Endothelial cell (in vitro differentiated cells): Measurements from ENCODE around the gene PPP4C. TPM values are rescaled to one million over a fixed set of nuclear protein-coding genes. Genes with fewer than 3 reads are reported as not detected.
"Not testable (repeated sequence)": the region's sequence is repeated elsewhere in the genome, so short reads cannot be mapped to it uniquely, and the experiment has no call there.

ENCODE experiments used
- DNase-seq: peaks from one replicate; pipeline ENCODE4 v3.0.0; 2021; ENCODE audit warnings: low spot score
- H3K27ac Mint-ChIP-seq: one replicate; pipeline ENCODE4 v1.8.0; 2021; ENCODE audit warnings: mixed read lengths, inconsistent platforms; ENCODE audit not compliant: unreplicated experiment
- H3K27me3 Mint-ChIP-seq: one replicate; pipeline ENCODE4 v1.8.0; 2021; ENCODE audit warnings: mild to moderate bottlenecking, moderate library complexity, mixed read lengths, inconsistent platforms; ENCODE audit not compliant: unreplicated experiment
- H3K36me3 Mint-ChIP-seq: one replicate; pipeline ENCODE4 v1.8.0; 2021; ENCODE audit warnings: mild to moderate bottlenecking, low read depth, mixed read lengths, inconsistent platforms; ENCODE audit not compliant: unreplicated experiment
- H3K4me1 Mint-ChIP-seq: one replicate; pipeline ENCODE4 v1.8.0; 2021; ENCODE audit warnings: mild to moderate bottlenecking, mixed read lengths, inconsistent platforms; ENCODE audit not compliant: unreplicated experiment
- H3K4me3 Mint-ChIP-seq: one replicate; pipeline ENCODE4 v1.8.0; 2021; ENCODE audit warnings: mild to moderate bottlenecking, mixed read lengths, inconsistent platforms; ENCODE audit not compliant: unreplicated experiment
- H3K9me3 Mint-ChIP-seq: one replicate; pipeline ENCODE4 v1.8.0; 2021; ENCODE audit warnings: mixed read lengths, inconsistent platforms; ENCODE audit not compliant: unreplicated experiment
- total RNA-seq: library from RNA; stranded (reverse); fragmentation: NEBNext Ultra II Directional; extraction: Animal tissue kit (Norgen Biotek cat#: 25700); gene quantifications from one replicate; pipeline ENCODE4 v1.2.1, GENCODE V29; 2021; ENCODE audit not compliant: unreplicated experiment
- TF ChIP-seq, protein P1 (sequence below): fragments of 200-600 bp; sonication (generic); IDR thresholded peaks from one replicate; pipeline ENCODE4 v1.5.0; 2021; ENCODE audit warnings: antibody characterized with exemption; ENCODE audit not compliant: unreplicated experiment

The PPP4C gene
- total RNA-seq, 1 donor from 2014 or later = 191 TPM

DNA sequence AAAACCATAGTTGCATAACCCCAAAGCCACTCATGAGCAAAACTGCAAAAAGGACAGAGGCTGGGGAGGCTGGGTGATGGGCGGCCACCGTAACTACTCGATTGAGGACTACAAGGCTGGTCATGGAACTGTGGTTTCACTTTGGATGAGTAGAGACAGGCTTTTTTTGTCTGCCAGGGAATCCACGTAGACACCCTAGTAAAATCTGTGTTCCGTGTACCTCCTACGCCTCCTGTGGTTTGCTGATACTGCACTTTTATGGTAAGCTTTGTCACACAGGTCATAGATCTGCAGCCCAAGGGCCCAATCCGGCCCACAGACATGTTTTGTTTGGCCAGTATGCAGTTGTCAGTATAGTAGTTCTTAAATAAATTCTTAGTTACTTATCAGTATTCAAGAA lies 42.5 kb upstream of the PPP4C start:
- H3K27ac Mint-ChIP-seq = no peak overlapping the region
- no peaks in the 10 kb centered on the region for H3K36me3 Mint-ChIP-seq
- H3K27me3 Mint-ChIP-seq = peaks cover 11% of the 10 kb centered on the region
- H3K9me3 Mint-ChIP-seq = no peaks in the 10 kb centered on the region
- TF ChIP-seq, protein P1, sequence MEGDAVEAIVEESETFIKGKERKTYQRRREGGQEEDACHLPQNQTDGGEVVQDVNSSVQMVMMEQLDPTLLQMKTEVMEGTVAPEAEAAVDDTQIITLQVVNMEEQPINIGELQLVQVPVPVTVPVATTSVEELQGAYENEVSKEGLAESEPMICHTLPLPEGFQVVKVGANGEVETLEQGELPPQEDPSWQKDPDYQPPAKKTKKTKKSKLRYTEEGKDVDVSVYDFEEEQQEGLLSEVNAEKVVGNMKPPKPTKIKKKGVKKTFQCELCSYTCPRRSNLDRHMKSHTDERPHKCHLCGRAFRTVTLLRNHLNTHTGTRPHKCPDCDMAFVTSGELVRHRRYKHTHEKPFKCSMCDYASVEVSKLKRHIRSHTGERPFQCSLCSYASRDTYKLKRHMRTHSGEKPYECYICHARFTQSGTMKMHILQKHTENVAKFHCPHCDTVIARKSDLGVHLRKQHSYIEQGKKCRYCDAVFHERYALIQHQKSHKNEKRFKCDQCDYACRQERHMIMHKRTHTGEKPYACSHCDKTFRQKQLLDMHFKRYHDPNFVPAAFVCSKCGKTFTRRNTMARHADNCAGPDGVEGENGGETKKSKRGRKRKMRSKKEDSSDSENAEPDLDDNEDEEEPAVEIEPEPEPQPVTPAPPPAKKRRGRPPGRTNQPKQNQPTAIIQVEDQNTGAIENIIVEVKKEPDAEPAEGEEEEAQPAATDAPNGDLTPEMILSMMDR = no peak
- H3K4me1 Mint-ChIP-seq = peaks cover 11% of the 10 kb centered on the region
- H3K4me3 Mint-ChIP-seq = no peak overlapping the region
- DNase-seq = no peak

DNA sequence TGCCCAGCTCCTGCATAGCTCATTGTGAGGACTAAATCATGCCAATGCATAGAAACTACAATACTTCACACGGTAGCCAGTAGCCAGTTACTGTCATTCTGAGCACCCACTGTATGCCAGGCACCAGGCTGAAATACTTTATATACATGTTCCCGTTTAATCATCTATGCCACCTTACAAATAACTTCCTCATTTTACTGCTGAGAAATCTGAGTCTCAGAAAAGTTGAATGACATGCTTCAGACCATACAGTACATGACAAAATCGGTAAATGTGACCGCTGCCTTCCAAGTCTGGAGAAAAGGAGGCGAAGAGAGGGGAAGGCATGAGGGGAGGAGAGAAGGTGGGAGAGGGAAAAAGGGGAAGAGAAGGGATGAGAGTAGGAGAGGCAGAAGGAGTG lies 35.6 kb upstream of the PPP4C start:
- no peaks in the 10 kb centered on the region for H3K9me3 Mint-ChIP-seq

DNA sequence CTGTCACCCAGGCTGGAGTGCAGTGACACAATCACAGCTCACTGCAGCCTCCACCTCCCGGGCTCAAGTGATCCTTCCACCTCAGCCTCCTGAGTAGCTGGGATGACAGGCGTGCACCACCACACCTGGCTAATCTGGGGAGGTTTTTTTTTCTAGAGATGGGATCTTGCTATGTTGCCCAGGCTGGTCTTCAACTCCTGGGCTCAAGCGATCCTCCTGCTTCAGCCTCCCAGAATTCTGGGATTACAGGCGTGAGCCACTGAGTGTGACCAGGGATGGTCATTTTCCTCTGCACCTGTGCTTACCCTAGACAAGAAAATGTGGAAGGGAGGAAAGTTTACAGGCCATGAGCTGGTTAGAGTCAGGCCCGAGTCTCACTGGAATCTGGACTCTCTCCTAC lies 35.1 kb upstream of the PPP4C start:
- H3K27me3 Mint-ChIP-seq, DNase-seq, H3K27ac Mint-ChIP-seq, H3K4me1 Mint-ChIP-seq, H3K36me3 Mint-ChIP-seq, H3K4me3 Mint-ChIP-seq, H3K9me3 Mint-ChIP-seq: not testable (repeated sequence)

More for the DNA sequence above, 35.6 kb upstream of the PPP4C start:
- H3K27ac Mint-ChIP-seq = no peak overlapping the region
- no peaks in the 10 kb centered on the region for H3K4me1 Mint-ChIP-seq
- TF ChIP-seq, protein P1 = no peak
- peaks cover 1% of the 10 kb centered on the region for H3K36me3 Mint-ChIP-seq
- no peak for DNase-seq
- no peak overlapping the region for H3K4me3 Mint-ChIP-seq
- peaks cover 3% of the 10 kb centered on the region for H3K27me3 Mint-ChIP-seq

DNA sequence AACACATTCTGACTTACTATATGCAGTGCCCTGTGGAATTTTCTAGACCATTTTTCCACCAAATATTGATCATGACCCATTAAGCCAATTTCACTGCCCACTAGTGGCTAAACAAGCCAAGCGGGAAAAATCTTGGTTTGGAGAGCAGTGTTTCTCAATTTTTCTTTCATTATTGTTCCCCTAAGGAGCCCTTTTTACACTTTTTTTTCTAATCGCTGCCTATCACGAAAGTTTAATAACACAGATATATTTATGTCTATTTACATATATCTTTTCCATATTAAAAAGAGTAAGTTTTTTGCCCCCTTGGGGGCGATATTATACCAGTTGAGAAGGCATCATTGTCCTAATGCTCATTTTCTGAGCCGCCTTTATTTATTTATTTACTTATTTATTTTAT lies 34.0 kb upstream of the PPP4C start:
- H3K9me3 Mint-ChIP-seq = no peaks in the 10 kb centered on the region
- no peak overlapping the region for H3K27ac Mint-ChIP-seq
- H3K36me3 Mint-ChIP-seq = peaks cover 5% of the 10 kb centered on the region
- H3K27me3 Mint-ChIP-seq = peaks cover 6% of the 10 kb centered on the region
- H3K4me1 Mint-ChIP-seq = no peaks in the 10 kb centered on the region
- DNase-seq = no peak
- TF ChIP-seq, protein P1 = peak; percentile 35
- H3K4me3 Mint-ChIP-seq = no peak overlapping the region

DNA sequence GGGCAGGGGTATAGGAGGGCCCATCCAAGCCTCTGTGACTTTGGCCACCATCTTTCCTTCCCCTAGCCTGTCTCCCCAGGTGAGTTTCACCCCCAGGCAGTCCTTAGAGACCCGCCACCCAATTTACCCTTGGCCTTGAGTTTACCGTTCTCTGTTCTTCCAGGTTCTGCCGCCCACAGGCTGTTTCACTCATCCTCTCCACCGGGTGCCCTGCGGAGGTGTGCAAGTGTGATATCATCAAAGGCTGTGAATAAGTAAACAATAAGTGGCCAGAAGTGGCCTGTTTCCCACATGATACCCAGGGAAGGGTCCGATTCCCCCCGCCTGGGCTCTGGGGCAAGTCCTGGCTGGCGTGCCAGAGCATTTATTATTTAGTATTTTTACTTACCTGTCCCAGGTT lies 29.6 kb upstream of the PPP4C start:
- TF ChIP-seq, protein P1 = no peak
- Mint-ChIP-seq H3K27me3 (peaks cover 9% of the 10 kb centered on the region), H3K4me1 (peaks cover 4% of the 10 kb centered on the region), H3K36me3 (peaks cover 9% of the 10 kb centered on the region), H3K9me3 (no peaks in the 10 kb centered on the region), H3K4me3 (no peak overlapping the region), H3K27ac (no peak overlapping the region)
- no peak for DNase-seq

DNA sequence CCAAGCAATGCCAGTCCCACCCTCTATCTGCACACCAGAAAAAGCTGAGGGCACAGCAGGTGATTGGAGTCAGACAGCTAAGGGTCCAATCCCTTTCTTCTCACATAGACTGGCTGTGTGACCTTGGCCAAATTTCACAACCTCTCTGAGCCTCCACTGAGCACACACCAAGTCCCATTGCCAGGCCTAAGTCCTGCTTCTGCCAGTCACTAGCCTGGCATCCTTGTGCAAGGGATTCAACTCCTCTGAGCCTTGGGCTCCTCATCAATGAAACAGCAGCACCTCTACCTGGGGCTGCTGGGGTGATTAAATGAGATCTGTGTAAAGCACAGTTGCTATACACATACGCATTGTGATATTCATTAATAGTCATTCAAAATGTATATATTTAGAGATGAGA lies 29.2 kb upstream of the PPP4C start:
- H3K27me3 Mint-ChIP-seq = peaks cover 11% of the 10 kb centered on the region
- TF ChIP-seq, protein P1 = no peak
- H3K27ac Mint-ChIP-seq = no peak overlapping the region
- no peak overlapping the region for H3K4me3 Mint-ChIP-seq
- H3K9me3 Mint-ChIP-seq = no peaks in the 10 kb centered on the region
- H3K4me1 Mint-ChIP-seq = peaks cover 5% of the 10 kb centered on the region
- peaks cover 9% of the 10 kb centered on the region for H3K36me3 Mint-ChIP-seq
- no peak for DNase-seq
